ENCODE data around the gene MST1R.

MST1R gene

DNA sequence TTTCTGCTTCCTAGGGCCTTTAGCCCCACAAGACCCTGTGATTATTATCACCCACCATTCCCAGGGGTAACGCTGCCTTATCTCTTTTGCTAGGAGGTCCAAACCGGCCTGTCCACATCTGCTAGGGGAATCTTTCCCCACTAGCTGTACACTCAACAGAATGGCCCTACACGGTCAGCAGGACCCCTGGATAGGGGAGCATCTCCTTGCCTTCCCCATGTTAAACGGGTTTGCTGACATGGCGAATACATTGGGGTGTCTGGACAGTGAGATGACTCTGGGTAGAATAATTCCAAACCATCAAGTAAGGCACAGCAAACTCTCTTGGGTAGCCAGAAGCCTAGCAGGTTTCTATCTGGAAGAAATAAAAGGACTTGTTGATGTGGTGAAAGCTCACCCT lies 48.0 kb downstream of the MST1R start:
- H3K4me3 ChIP-seq (ENCODE audit: low read length): peak overlapping the region; percentile 70
- TF ChIP-seq ZNF274 (IDR thresholded peaks at IDR 0.05; ENCODE audit: low read depth, low read length): no peak

DNA sequence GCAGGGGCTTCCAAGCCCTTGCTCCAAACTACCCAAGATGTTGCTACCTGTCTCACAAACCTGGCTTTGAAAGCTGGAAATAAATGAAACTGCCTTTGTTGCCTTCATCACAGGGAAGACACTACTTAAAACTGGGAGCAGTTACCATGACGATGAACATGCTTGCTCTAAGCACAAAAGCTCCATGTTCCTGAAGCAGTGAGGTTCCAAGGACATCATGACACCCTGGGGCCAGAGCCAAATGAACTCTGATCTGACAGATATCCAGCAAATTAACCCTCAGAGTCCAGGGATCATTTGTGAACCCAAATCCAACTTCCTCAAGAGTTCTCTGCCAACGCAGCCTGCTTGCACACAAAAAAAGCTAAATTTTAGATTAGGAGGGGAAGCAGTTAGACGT lies 58.0 kb downstream of the MST1R start:
- TF ChIP-seq ZNF274 (IDR thresholded peaks at IDR 0.05; ENCODE audit: low read depth, low read length): no peak
- no peak overlapping the region for H3K4me3 ChIP-seq (ENCODE audit: low read length)

DNA sequence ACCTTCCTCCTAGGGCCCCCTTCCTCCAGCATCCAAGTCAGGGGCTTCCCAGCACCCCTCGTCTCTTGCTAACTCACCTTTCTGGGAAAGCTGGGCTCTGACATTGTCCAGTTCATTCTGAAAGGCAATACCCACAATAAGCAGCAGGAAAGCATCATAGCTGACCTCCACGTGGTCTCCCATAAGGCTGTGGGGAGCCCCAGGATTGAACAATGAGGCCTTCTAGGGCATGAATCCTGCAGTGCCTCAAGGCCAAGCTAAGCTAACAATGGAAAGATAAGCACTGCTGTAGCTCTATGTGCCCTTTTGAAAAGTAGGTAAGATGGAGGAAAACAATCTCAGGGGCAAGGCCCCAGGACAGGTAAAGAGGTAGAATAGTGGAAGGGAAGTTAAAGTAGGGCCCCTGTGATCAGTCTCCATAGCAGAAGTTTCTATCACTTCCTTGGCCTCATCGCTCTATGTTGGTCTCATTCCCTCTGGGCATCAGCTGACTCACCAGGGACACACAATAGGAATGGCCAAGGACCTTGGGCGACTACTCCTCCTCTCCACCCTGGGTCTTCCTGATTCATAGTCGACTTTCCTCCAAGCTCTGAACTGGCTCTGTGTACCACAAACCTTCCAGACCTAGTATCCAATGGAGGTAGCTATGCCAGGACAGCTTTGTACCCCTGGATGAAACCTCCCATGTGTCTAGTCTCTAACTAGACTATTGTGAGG lies 59.0 kb downstream of the MST1R start:
- no peak for TF ChIP-seq ZNF274 (IDR thresholded peaks at IDR 0.05; ENCODE audit: low read depth, low read length)
- H3K4me3 ChIP-seq (ENCODE audit: low read length): no peak overlapping the region

DNA sequence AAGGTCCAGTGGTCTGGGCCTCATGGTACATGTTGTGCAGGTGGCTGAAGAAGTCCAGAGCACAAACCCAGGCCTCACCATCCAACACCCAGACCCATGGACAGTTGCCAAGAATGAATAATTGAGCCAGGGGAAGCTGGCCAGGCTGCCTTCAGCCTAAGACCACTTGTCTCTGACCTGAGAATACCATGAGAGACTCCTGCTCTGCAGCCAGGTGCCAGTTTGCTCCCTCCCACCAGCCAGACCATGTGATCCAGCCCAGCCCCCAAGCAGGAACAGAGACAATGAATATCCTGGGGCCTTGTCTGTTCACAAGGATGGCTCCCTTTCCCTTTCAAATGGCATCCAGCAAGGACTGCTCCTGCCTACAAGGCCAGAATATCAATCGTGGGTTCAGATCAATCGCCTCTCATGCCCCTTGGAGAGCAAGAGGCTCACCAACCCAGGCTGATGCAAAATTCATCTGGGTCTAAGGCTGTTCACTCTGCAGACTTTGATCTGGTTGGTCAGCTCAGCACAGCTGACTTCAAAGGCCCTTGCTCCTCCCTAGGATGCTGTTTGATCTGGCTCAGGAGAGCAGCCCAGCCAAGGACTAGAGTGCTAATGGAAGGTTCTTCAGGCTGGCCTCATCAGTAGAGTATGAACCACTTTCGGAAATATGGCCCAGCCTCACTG lies 60.7 kb downstream of the MST1R start:
- no peak overlapping the region for H3K4me3 ChIP-seq (ENCODE audit: low read length)
- no peak for TF ChIP-seq ZNF274 (IDR thresholded peaks at IDR 0.05; ENCODE audit: low read depth, low read length)

DNA sequence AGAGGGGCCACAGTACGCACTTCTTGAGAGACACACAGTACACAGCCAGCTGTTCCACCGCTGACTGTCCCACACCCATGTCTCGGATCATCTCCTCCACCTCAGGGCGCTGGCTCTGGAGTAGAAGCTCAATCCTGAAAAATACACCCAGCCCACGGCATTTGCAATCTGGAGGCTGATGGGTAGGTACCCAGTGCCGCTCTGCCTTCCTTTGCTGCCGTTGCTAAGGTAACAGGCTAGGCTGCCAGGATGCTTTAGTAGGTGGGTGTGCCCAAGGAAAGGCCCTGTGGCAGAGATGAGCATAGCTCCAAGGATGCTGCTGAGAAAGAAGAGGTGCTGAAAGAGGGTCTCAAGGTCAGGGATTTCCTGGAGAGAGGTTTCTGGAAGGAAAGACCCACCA lies 61.9 kb downstream of the MST1R start:
- TF ChIP-seq ZNF274 (IDR thresholded peaks at IDR 0.05; ENCODE audit: low read depth, low read length): no peak
- no peak overlapping the region for H3K4me3 ChIP-seq (ENCODE audit: low read length)

DNA sequence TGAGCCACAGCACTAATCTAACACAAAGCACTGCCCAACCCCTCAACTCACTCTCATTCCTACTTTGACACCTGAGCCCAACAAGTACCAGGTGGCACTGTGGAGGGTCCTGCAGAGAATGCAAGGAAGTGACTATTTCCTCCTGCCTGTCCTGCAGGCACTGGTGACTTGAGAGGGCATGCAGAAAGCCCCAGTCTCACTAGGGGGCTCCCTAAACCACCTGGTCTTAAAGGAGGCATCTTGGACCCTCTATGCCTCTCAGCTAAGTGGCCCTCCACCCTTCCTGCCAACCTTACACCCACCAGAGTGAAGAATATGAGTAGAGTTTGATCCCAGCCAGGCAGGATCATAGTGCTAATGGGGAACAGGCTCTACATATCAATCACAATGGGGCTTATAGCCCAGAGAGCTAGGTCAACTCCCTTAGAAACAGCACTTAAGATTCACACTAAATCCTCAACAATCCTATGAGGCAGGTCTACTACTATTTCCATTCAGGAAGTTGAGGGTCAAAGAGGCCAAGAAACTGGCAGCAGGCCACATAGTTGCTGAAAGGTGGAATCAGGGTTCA lies 62.5 kb downstream of the MST1R start:
- no peak for TF ChIP-seq ZNF274 (IDR thresholded peaks at IDR 0.05; ENCODE audit: low read depth, low read length)
- no peak overlapping the region for H3K4me3 ChIP-seq (ENCODE audit: low read length)

DNA sequence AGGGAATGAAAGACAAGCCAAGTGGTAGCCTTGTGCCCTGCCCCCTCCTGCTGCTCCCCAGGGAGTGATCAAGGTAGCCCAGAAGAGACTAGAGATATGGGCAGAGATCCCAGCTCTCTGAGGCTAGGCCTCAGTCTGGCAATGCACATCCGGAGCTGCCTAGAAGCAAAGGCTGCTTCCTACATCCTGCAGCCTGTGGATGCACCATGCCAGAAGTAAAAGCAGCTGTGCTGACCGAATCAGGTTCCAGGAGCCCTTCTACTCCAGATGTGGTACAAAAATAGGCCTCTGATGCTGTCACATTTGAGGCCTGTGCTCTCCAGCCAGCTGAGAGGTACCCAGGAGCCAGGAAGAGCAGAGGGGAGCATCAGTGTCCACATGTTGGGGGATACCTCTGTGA lies 63.3 kb downstream of the MST1R start:
- no peak for TF ChIP-seq ZNF274 (IDR thresholded peaks at IDR 0.05; ENCODE audit: low read depth, low read length)
- H3K4me3 ChIP-seq (ENCODE audit: low read length): no peak overlapping the region

DNA sequence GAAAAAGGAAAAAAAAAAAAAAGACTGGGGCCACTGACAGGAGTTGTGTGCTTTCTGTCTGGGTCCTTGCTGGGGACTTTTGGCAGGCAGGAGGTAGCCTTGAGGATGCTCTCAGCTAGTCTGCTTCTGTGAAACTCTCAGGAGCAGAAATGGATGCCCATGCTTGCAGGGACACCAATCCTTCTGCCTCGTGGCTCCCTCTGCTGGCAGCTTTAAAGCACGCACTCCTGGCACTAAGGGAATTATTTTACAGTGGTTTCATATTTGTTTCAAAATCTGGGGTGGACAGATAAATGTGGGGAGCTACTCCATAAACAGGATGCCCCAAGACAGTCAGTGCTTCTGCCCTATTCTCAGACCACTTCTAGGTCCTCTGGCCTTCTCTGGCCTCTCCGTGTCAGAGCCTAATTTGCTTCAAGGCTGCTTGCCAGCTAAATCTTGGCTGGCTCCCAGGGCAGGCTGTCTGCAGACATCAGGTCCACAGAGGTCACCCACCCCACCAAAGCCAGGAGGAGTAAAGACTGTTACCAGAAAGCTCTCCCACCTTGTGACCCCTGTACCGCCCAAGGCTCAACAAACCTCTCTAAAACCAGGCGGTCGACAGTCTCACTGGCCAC lies 64.4 kb downstream of the MST1R start:
- H3K4me3 ChIP-seq (ENCODE audit: low read length): no peak overlapping the region
- no peak for TF ChIP-seq ZNF274 (IDR thresholded peaks at IDR 0.05; ENCODE audit: low read depth, low read length)
